Measurements from ENCODE around the gene ELMO1.

- TF ChIP-seq CTCF (IDR thresholded peaks at IDR 0.05; ENCODE audit: borderline replicate concordance, extremely low read depth, low read length, poor library complexity, severe bottlenecking) (no peak), EZH2 (IDR thresholded peaks at IDR 0.05; ENCODE audit: borderline replicate concordance, low read depth, low read length, severe bottlenecking) (no peak)
These were observed 536.9 kb downstream of the ELMO1 start for GRCh38 chr7:36911788-36912187.

Data from DND-41 (cell line).